IPS-20b (cell line): ENCODE results near the gene MGAT5B.

Experiments
- H3K27ac ChIP-seq: one replicate; pipeline ENCODE4 v1.5.1; 2013; ENCODE audit warnings: low read length
- H3K27me3 ChIP-seq: 2 replicates; pipeline ENCODE4 v1.6.1; 2013; ENCODE audit warnings: mild to moderate bottlenecking, low read length, inconsistent platforms; ENCODE audit not compliant: insufficient read depth
- H3K36me3 ChIP-seq: 2 replicates; pipeline ENCODE4 v1.6.1; 2013; ENCODE audit warnings: low read depth, mild to moderate bottlenecking, inconsistent platforms, low read length, moderate library complexity; ENCODE audit not compliant: insufficient read depth
- H3K4me1 ChIP-seq: 2 replicates; pipeline ENCODE4 v1.6.1; 2013; ENCODE audit warnings: mild to moderate bottlenecking, control low read depth, inconsistent platforms, low read length, moderate library complexity; ENCODE audit not compliant: insufficient read depth
- H3K4me3 ChIP-seq: 2 replicates; pipeline ENCODE4 v1.5.1; 2013; ENCODE audit warnings: mild to moderate bottlenecking, low read length, inconsistent platforms
- H3K9ac ChIP-seq: 2 replicates; pipeline ENCODE4 v1.6.1; 2013; ENCODE audit warnings: low read depth, mild to moderate bottlenecking, inconsistent platforms, low read length, moderate library complexity
- H3K9me3 ChIP-seq: 2 replicates; pipeline ENCODE4 v1.6.1; 2013; ENCODE audit warnings: mild to moderate bottlenecking, low read depth, low read length, inconsistent platforms; ENCODE audit not compliant: insufficient read depth

The MGAT5B gene

GRCh38 chr17:76994237-76994637, 126.0 kb downstream of the MGAT5B start:
- H3K27ac ChIP-seq = no peak overlapping the region
- H3K4me1 ChIP-seq = peaks cover 22% of the 10 kb centered on the region; the same call in 1 of the 2 replicates
- no peaks in the 10 kb centered on the region for H3K9me3 ChIP-seq
- peak overlapping the region; percentile 10; the same call in 1 of the 2 replicates for H3K9ac ChIP-seq
- H3K4me3 ChIP-seq = no peak overlapping the region
- no peaks in the 10 kb centered on the region for H3K36me3 ChIP-seq
- H3K27me3 ChIP-seq = no peaks in the 10 kb centered on the region

GRCh38 chr17:76995387-76996105, 127.3 kb downstream of the MGAT5B start:
- no peaks in the 10 kb centered on the region for H3K36me3 ChIP-seq
- no peaks in the 10 kb centered on the region for H3K9me3 ChIP-seq
- no peak overlapping the region for H3K27ac ChIP-seq
- H3K27me3 ChIP-seq = no peaks in the 10 kb centered on the region
- peak overlapping the region; percentile 64; the same call in 1 of the 2 replicates for H3K9ac ChIP-seq
- peak overlapping the region; percentile 43; the same call in 1 of the 2 replicates for H3K4me3 ChIP-seq
- peaks cover 22% of the 10 kb centered on the region; the same call in 1 of the 2 replicates for H3K4me1 ChIP-seq

GRCh38 chr17:76996741-76997694, 128.8 kb downstream of the MGAT5B start:
- peaks cover 22% of the 10 kb centered on the region; the same call in 1 of the 2 replicates for H3K4me1 ChIP-seq
- H3K27ac ChIP-seq = no peak overlapping the region
- H3K9me3 ChIP-seq = no peaks in the 10 kb centered on the region
- H3K36me3 ChIP-seq = no peaks in the 10 kb centered on the region
- H3K9ac ChIP-seq = peak overlapping the region; percentile 33; the same call in 1 of the 2 replicates
- H3K4me3 ChIP-seq = no peak overlapping the region
- H3K27me3 ChIP-seq = no peaks in the 10 kb centered on the region

- peaks cover 24% of the 10 kb centered on the region; the same call in 1 of the 2 replicates for H3K4me1 ChIP-seq
- H3K9me3 ChIP-seq = no peaks in the 10 kb centered on the region
- no peaks in the 10 kb centered on the region for H3K36me3 ChIP-seq
- H3K27me3 ChIP-seq = no peaks in the 10 kb centered on the region
- no peak overlapping the region for H3K9ac ChIP-seq
- no peak overlapping the region for H3K27ac ChIP-seq
- no peak overlapping the region for H3K4me3 ChIP-seq
Observed at GRCh38 chr17:76997981-76998531, 129.9 kb downstream of the MGAT5B start.

GRCh38 chr17:76998839-76999238, 130.6 kb downstream of the MGAT5B start:
- H3K27ac ChIP-seq = no peak overlapping the region
- H3K9me3 ChIP-seq = no peaks in the 10 kb centered on the region
- peaks cover 24% of the 10 kb centered on the region; the same call in 1 of the 2 replicates for H3K4me1 ChIP-seq
- H3K36me3 ChIP-seq = no peaks in the 10 kb centered on the region
- no peak overlapping the region for H3K9ac ChIP-seq
- H3K4me3 ChIP-seq = no peak overlapping the region
- no peaks in the 10 kb centered on the region for H3K27me3 ChIP-seq
